ENCODE results near the gene FBP1.
A peak's percentile ranks its signal among the peaks of the same experiment; 100 is the strongest.
"Not testable (repeated sequence)": the region's sequence is repeated elsewhere in the genome, so short reads cannot be mapped to it uniquely, and the experiment has no call there.

FBP1 gene

DNA sequence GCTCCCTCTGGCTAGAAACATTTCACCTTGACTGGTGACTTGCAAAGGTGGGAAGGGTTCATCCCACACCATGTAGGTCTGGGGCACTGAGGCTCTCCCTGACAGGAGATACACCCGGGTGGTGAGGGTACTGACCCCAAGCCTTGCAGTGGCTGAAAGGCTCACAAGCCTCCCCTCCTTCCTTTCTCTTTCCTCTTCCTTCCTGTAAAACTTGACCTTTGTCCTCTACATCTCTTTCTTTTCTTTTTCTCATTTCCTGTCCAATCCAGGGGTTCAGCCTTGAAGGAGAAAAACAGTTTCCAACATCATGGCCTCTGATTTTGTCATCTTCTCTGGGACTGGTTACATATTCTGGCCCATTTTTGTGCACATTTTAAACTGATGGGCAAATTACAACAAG lies 62.3 kb downstream of the FBP1 start:
- DNase-seq (ENCODE audit: low read depth in 3 of 3), result no peak

GRCh38 chr9:94576131-94576530 lies 63.2 kb downstream of the FBP1 start:
- no peak for DNase-seq (ENCODE audit: low read depth in 3 of 3)

DNA sequence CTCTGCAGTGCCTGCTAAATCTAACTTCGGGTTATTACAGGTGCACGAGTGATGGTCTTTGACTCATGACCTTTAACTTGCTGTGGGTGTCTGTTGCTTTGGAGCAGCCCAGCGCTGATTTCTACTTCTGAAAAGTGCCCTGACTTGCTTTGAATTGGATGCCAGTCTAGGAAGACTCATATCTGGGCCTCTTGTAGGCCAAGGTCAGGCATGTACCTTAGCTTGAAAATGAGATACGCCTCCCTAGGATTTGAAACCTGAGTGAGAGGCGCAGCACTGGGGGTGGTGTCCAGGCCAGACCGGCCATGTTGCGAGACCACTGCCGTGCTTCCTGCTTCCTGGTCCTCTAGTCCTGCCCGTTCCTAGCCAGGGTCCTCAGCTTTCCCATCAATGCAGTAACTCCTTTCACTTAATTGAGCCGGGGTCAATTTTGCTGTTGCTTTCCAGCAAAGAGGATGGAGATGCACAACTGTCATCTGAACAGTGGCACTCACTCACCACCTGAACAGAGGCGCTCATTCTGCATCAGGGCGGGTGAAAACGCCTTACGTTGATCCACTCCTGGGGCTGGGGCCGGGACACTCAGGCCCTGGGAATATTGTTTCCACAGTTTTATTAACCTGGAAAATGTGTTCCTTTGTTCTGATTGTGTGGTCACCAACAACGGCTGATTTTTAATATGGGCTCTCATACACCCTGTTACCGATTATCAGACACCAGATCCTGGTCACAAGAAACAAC lies 70.2 kb downstream of the FBP1 start:
- DNase-seq (ENCODE audit: low read depth in 3 of 3), result no peak

GRCh38 chr9:94568250-94568889 lies 70.9 kb downstream of the FBP1 start:
- no peak for DNase-seq (ENCODE audit: low read depth in 3 of 3)

GRCh38 chr9:94567271-94567670 lies 72.0 kb downstream of the FBP1 start:
- DNase-seq (ENCODE audit: low read depth in 3 of 3), result no peak

DNA sequence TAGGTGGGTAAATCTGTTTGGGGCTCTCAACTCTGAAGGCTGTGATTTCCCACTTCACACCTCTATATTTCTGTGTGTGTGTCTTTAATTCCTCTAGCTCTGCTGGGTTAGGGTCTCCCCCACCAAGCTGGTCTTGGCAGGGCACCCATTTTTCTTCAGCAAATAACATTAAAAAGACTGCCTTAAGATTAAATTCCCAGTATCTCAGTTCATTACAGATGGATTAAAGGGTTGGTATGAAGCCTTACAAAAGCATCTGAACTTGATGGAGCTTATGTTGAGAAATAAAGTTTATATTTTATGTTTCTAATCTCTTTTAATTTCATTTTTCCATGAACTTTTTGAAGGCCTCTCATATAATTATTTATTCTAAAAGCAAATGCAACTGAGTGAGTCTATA lies 72.8 kb downstream of the FBP1 start:
- DNase-seq (ENCODE audit: low read depth in 3 of 3), result no peak

DNA sequence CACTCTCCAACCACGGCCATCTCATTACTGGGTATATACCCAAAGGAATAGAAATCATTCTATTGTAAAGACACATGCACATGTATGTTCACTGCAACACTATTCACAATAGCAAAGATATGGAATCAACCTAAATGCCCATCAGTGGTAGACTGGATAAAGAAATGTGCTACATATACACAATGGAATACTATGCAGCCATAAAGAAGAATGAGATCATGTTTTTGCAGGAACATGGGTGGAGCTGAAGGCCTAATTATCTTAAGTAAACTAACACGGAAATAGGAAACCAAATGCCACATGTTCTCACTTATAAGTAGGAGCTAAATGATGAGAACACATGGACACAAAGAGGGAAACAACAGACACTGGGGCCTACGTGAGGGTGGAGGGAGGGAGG lies 75.0 kb downstream of the FBP1 start:
- DNase-seq (ENCODE audit: low read depth in 3 of 3), result not testable (repeated sequence)

- no peak for DNase-seq (ENCODE audit: low read depth in 3 of 3)
Measured at GRCh38 chr9:94563548-94563947, 75.8 kb downstream of the FBP1 start.

DNA sequence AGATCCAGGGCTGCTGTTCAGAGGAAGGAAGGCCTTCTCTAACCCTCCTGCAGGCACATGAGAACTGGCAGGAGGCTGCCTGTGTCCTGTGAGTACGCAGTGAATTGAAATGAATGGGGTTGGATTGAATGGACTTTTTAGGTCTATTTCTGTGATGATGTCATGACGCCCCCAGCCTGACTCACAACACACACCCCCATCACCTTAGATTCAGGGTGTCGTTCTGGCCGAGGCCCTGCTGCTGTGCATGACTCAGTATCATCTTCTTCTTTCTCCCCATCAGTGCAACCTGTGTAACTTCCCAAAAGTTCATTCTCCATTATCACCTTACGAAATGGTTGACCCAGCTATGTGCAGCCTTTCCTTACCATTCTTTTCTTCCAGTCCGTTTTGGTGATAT lies 79.1 kb downstream of the FBP1 start:
- peak in 1 of 3 experiments; percentile 17 for DNase-seq (ENCODE audit: low read depth in 3 of 3)

- no peak for DNase-seq (ENCODE audit: low read depth in 3 of 3)
Measured at GRCh38 chr9:94557376-94557775, 81.9 kb downstream of the FBP1 start.

DNA sequence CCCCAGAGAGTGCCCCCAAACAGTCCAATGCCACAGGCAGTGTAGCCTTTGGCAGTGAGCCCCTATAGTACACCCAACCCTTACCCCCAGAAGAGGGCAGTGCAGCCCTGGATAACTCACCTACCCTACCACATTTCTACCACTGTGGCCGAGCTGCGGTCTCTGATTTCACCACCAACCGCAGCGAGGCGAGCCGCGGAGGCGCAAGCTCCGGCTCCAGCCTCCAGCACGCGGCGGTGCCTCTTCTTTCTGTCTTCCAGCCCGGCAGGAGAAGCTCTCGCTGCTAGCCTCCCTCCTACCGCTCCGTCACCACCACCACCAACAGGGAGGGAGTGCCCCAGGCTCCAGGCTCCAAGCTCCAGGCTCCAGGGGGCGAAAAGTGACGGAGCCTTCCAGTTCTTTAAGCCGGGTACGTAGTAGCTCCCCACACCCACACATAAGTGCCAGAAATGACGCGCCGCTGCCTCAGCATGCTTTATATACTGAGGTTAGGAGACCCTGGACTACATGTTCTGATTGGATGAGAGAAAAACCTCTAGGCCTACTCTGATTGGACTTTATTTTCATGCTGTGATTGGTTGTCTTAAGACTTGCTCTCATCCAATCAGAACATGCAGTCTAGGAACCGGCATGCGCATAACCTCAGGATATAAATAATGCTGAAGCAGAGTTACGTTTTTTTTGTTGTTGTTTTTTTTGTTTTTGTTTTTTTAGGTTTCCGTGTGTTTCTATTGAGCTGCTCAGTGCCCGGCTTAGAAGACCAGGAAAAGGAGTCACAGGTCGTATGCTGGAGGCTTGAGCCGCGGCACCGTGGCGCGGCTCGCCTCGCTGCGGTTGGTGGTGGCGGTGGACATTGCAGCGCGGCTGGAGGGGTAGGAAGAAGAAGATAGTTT lies 84.6 kb downstream of the FBP1 start, which contains the start of gene PCAT7:
PCAT7 (plus strand) TSS at position 645 of the 893 bp plus-strand sequence.
- DNase-seq (ENCODE audit: low read depth in 3 of 3), result peak in 1 of 3 experiments; percentile 41

DNA sequence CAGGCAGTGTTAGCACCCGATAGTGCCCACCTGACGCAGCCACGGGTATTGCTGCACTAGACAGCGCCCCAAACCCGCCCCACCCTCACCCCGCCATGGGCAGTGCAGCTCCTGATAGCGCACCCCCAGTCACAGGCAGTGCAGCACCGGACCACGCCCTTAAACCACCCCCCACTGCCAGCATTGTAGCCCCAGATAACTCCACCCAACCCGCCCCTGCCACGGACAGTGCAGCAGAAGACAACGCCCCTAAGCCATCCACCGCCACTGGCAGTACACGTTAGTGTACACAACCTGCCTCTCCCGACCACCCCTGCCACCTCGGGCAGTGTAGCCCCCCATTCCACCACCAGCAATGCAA lies 85.3 kb downstream of the FBP1 start:
- no peak for DNase-seq (ENCODE audit: low read depth in 3 of 3)

Measured in stimulated activated CD4-positive, alpha-beta T cell treated with anti-CD3 and anti-CD28 coated beads, TNF-alpha, amount 100 ng/mL, for 24 hours (primary cell).